Measurements from ENCODE around the gene C9orf152.

DNA sequence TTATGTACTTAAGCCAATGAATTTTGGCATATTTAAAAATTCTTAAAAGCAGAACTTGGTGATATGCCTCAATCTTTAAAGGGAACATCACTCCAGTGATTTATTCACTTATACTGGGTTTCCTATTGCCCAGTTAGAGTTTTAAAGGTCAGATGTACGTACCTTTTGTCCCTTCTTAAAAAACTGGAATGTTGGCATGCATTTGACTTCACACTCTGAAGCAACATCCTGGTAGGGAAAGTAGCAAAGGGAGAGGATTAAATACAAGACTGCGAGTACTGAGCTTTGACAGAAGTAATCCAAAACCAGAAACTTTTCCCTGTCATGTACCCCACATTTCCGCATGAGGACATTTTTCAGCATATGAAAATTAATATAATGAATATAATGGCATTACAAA, 36.7 kb upstream of the C9orf152 start:
- TF ChIP-seq POLR2AphosphoS5 (IDR thresholded peaks at IDR 0.05; ENCODE audit: low read depth), result no peak
- TF ChIP-seq, protein P1, sequence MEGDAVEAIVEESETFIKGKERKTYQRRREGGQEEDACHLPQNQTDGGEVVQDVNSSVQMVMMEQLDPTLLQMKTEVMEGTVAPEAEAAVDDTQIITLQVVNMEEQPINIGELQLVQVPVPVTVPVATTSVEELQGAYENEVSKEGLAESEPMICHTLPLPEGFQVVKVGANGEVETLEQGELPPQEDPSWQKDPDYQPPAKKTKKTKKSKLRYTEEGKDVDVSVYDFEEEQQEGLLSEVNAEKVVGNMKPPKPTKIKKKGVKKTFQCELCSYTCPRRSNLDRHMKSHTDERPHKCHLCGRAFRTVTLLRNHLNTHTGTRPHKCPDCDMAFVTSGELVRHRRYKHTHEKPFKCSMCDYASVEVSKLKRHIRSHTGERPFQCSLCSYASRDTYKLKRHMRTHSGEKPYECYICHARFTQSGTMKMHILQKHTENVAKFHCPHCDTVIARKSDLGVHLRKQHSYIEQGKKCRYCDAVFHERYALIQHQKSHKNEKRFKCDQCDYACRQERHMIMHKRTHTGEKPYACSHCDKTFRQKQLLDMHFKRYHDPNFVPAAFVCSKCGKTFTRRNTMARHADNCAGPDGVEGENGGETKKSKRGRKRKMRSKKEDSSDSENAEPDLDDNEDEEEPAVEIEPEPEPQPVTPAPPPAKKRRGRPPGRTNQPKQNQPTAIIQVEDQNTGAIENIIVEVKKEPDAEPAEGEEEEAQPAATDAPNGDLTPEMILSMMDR (IDR thresholded peaks at IDR 0.05; ENCODE audit: insufficient read depth, low read length), result no peak

Measured in HL-60 (cell line).